ENCODE data around the gene NAIF1.
A peak's percentile ranks its signal among the peaks of the same experiment; 100 is the strongest.
"Not testable (repeated sequence)": the region's sequence is repeated elsewhere in the genome, so short reads cannot be mapped to it uniquely, and the experiment has no call there.

Gene NAIF1

DNA sequence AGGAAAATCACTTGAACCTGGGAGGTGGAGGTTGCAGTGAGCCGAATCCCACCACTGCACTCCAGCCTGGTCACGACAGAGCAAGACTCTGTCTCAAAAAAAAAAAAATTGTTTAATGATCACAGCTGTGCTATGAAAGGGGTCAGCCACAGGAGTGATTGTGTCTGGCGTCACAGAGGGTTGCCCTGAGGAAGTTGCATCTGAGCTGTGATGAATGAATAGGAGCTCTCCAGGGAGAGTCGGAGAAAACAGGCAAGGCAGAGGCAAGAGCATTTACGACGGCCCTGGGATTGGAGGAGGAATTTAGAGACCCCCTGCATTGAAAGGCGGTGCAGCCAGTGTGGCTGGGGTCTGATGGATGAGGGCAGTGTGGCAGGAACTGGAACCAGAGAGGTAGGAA, 25.1 kb downstream of the NAIF1 start:
- no peaks in the 10 kb centered on the region for H4K20me1 ChIP-seq (ENCODE audit: insufficient read depth, low read length)
- TF ChIP-seq EZH2phosphoT487 (IDR thresholded peaks at IDR 0.05; ENCODE audit: low read depth): no peak
- H3K36me3 ChIP-seq (replicated peaks; ENCODE audit: low read depth, low read length): no peaks in the 10 kb centered on the region
- no peaks in the 10 kb centered on the region for H3K79me2 ChIP-seq (ENCODE audit: low read length)
- H3K4me2 ChIP-seq (ENCODE audit: low read length): no peak overlapping the region
- H3K9me3 ChIP-seq (ENCODE audit: insufficient read depth, low read length): no peaks in the 10 kb centered on the region
- 0 out of 2 replicates have a peak, but pooled peaks cover 3% of the 10 kb centered on the region for H3K27me3 ChIP-seq (ENCODE audit: low read depth, low read length)
- no peak overlapping the region for H3K9ac ChIP-seq (ENCODE audit: low read length)
- no peak overlapping the region for H2AFZ ChIP-seq (ENCODE audit: low read depth, low read length)
- peaks cover 4% of the 10 kb centered on the region; the same call in 1 of the 2 replicates for H3K4me1 ChIP-seq (ENCODE audit: low read length)
- H3K27ac ChIP-seq (ENCODE audit: low read length): no peak overlapping the region
- no peak overlapping the region for H3K4me3 ChIP-seq (ENCODE audit: low read length)

DNA sequence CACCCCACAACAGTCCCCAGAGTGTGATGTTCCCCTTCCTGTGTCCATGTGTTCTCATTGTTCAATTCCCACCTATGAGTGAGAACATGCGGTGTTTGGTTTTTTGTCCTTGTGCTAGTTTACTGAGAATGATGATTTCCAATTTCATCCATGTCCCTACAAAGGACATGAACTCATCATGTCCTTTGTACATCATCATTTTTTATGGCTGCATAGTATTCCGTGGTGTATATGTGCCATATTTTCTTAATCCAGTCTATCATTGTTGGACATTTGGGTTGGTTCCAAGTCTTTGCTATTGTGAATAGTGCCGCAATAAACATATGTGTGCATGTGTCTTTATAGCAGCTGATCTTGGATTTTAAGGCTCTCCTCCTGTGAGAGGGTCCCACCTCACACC, 26.3 kb downstream of the NAIF1 start:
- H3K9ac ChIP-seq (ENCODE audit: low read length); H3K4me1 ChIP-seq (ENCODE audit: low read length); H2AFZ ChIP-seq (ENCODE audit: low read depth, low read length); H3K4me2 ChIP-seq (ENCODE audit: low read length); H3K79me2 ChIP-seq (ENCODE audit: low read length); H4K20me1 ChIP-seq (ENCODE audit: insufficient read depth, low read length); H3K4me3 ChIP-seq (ENCODE audit: low read length); H3K36me3 ChIP-seq (replicated peaks; ENCODE audit: low read depth, low read length); H3K9me3 ChIP-seq (ENCODE audit: insufficient read depth, low read length); H3K27me3 ChIP-seq (ENCODE audit: low read depth, low read length); H3K27ac ChIP-seq (ENCODE audit: low read length): not testable (repeated sequence)

DNA sequence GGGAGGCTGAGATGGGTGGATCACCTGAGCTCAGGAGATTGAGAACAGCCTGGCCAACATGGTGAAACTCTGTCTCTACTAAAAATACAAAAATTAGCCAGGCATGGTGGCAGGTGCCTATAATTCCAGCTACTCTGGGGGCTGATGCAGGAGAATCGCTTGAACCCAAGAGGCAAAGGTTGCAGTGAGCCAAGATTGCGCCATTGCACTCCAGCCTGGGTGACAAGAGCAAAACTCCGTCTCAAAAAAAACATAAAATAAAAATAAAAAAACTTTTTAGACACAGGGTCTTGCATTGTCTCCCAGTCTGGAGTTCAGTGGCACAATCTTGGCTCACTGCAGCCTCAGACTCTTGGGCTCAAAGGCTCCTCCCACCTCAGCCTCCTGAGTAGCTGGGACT, 30.6 kb downstream of the NAIF1 start:
- not testable (repeated sequence) for H3K27me3 ChIP-seq (ENCODE audit: low read depth, low read length); H3K9me3 ChIP-seq (ENCODE audit: insufficient read depth, low read length); H3K9ac ChIP-seq (ENCODE audit: low read length)

DNA sequence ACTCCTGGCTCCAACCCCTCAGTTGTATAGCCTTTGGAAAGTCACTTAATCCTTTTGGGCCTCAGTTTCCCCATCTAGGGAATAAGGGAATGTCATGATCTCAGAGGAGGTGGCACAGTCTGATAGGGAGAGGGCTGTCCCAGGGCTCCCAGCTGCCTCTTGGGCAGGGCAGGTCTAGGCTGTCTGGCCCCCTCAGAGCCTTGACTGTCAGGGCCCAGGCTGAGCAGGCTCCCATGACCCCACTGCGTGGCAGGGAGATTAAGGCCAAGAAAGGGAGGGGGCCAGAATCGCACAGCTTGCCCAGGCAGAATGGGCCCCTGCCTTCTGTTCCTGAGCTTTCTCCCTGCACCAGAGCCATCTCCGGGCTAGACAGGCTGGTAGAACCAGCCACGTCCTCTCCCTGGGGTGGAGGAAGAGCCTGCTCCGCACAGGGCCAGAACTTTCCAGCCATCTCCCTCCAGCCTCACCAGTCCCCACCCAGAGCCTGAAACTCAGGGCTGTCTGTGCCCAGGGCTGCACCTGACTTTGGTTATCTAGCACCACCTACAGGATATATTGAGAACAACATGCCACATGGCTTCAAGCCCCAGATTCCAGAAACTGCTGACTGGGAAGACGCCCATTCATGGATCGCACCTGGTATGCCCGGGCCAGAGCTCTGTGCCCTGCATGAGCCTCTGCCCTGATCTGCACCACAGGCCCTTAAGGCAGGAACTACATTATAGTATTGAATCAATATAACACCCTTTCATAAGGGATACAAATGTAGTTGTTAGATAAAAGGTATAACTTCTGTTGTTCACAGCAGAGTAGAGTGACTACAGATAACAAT, 32.1 kb downstream of the NAIF1 start:
- TF ChIP-seq, protein P1, sequence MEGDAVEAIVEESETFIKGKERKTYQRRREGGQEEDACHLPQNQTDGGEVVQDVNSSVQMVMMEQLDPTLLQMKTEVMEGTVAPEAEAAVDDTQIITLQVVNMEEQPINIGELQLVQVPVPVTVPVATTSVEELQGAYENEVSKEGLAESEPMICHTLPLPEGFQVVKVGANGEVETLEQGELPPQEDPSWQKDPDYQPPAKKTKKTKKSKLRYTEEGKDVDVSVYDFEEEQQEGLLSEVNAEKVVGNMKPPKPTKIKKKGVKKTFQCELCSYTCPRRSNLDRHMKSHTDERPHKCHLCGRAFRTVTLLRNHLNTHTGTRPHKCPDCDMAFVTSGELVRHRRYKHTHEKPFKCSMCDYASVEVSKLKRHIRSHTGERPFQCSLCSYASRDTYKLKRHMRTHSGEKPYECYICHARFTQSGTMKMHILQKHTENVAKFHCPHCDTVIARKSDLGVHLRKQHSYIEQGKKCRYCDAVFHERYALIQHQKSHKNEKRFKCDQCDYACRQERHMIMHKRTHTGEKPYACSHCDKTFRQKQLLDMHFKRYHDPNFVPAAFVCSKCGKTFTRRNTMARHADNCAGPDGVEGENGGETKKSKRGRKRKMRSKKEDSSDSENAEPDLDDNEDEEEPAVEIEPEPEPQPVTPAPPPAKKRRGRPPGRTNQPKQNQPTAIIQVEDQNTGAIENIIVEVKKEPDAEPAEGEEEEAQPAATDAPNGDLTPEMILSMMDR (IDR thresholded peaks at IDR 0.05; ENCODE audit: low read depth, low read length): peak; percentile 82
- no peak for TF ChIP-seq EZH2phosphoT487 (IDR thresholded peaks at IDR 0.05; ENCODE audit: low read depth)
- Histone ChIP-seq H3K4me3 (ENCODE audit: low read length) (no peak overlapping the region), H3K27me3 (ENCODE audit: low read depth, low read length) (0 out of 2 replicates have a peak, but pooled peaks cover 3% of the 10 kb centered on the region), H3K27ac (ENCODE audit: low read length) (no peak overlapping the region), H3K79me2 (ENCODE audit: low read length) (no peaks in the 10 kb centered on the region), H3K4me1 (ENCODE audit: low read length) (peaks cover 23% of the 10 kb centered on the region), H3K9me3 (ENCODE audit: insufficient read depth, low read length) (no peaks in the 10 kb centered on the region), H3K36me3 (replicated peaks; ENCODE audit: low read depth, low read length) (no peaks in the 10 kb centered on the region), H2AFZ (ENCODE audit: low read depth, low read length) (0 out of 2 replicates have a peak overlapping the region, but pooled peaks have one; percentile 43), H3K9ac (ENCODE audit: low read length) (no peak overlapping the region), H3K4me2 (ENCODE audit: low read length) (peak overlapping the region; percentile 54; the same call in 1 of the 2 replicates), H4K20me1 (ENCODE audit: insufficient read depth, low read length) (no peaks in the 10 kb centered on the region)

More for the DNA sequence above, 30.6 kb downstream of the NAIF1 start:
- not testable (repeated sequence) for H2AFZ ChIP-seq (ENCODE audit: low read depth, low read length); H4K20me1 ChIP-seq (ENCODE audit: insufficient read depth, low read length); H3K27ac ChIP-seq (ENCODE audit: low read length); H3K4me3 ChIP-seq (ENCODE audit: low read length); H3K36me3 ChIP-seq (replicated peaks; ENCODE audit: low read depth, low read length); H3K79me2 ChIP-seq (ENCODE audit: low read length); H3K4me2 ChIP-seq (ENCODE audit: low read length)
- peaks cover 22% of the 10 kb centered on the region for H3K4me1 ChIP-seq (ENCODE audit: low read length)

DNA sequence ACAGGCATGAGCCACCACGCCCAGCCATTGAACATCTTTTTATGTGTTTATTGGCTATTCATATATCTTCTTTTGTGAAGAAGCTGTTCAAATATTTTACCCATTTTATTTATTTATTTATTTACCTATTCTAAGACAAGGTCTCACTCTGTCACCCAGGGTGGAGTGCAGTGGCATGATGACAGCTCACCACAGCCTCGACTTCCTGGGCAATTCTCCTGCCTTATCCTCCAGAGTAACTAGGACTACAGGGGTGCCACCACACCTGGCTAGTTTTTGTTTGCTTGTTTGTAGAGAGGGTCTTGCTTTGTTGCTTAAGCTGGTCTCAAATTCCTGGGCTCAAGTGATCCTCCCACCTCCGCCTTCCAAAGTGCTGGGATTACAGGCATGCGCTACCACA, 33.5 kb downstream of the NAIF1 start:
- Histone ChIP-seq H3K27ac (ENCODE audit: low read length) (no peak overlapping the region), H4K20me1 (ENCODE audit: insufficient read depth, low read length) (no peaks in the 10 kb centered on the region), H3K4me2 (ENCODE audit: low read length) (peak overlapping the region; percentile 51), H3K36me3 (replicated peaks; ENCODE audit: low read depth, low read length) (no peaks in the 10 kb centered on the region), H3K9me3 (ENCODE audit: insufficient read depth, low read length) (no peaks in the 10 kb centered on the region), H3K4me3 (ENCODE audit: low read length) (no peak overlapping the region), H3K4me1 (ENCODE audit: low read length) (peaks cover 24% of the 10 kb centered on the region), H3K9ac (ENCODE audit: low read length) (no peak overlapping the region), H3K79me2 (ENCODE audit: low read length) (no peaks in the 10 kb centered on the region), H3K27me3 (ENCODE audit: low read depth, low read length) (no peaks in the 10 kb centered on the region), H2AFZ (ENCODE audit: low read depth, low read length) (no peak overlapping the region)
- no peak for TF ChIP-seq EZH2phosphoT487 (IDR thresholded peaks at IDR 0.05; ENCODE audit: low read depth)
- TF ChIP-seq, protein P1 (IDR thresholded peaks at IDR 0.05; ENCODE audit: low read depth, low read length): no peak
